ENCODE data around the gene SOX15.

Gene SOX15

GRCh38 chr17:7556627-7557026 is 33.3 kb downstream of the SOX15 start:
- DNase-seq = no peak

DNA sequence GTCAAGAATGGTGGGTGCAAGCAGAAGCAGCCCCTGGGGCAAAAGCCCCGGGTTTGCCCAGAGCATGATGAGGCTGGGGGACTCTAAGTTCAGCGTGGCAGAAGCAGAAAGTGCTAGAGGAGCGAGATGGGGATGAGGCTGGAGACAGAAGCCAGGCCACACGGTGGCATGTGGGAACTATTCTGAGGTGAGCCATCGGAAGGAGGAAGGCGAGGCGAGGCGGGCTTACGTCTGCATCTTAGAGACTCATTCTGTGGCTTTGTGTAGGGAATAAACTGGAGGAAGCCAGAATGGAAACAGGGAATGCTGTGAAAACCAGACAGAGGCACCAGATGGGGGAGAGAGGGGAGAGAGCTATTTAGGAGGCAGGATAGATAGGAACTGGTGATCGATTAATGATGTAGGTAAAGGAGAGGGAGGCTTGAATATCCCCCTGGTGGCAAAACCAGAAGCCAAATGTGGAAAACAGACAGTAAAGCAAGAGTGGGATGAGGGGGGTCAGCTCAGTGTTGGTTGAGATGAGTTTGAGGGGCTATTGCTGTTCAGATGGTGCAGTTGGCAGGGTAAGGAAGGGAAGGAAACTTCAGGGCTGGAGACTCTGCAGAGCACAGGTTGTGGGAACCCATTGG is 34.5 kb downstream of the SOX15 start:
- DNase-seq = no peak

DNA sequence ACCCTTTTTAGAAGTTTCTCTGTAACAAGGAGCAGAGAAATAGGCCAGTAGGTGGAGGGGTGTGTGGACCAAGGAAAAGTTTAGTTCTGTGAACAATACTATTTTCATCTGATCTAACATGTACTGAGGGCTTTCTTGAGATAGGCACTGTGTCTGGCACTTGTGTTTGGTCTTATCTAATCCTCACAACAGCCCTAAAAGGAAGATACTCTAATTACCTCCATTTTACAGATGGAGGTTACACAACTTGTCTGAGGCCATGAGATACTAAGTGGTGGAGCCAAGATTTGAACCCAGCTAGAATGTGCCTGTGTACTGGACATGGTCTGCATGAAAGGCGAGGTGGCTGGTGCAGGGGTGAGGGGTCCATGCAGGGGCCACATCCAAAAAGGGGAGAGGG is 36.5 kb downstream of the SOX15 start:
- DNase-seq = no peak

DNA sequence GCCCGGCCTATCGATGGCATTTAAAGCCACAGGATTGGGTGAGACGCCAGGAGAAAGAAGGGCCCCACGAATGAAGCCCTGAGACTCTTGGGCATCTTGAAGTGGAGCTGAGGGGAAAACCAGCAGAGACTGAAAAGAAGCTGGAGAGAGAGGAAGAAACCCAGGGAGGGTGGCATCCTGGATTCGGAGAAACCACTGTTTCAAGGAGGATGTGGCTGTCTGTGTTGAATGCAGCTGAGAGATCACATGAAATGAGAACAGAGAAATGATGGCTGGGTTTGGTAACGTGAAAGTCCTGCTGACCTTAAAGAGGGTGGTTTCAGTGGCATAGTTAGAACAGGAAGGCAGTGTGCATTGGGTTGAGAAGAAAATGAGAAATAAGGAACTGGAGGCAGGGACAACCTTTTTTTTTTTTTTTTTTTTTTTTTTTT is 37.3 kb downstream of the SOX15 start:
- DNase-seq = no peak

DNA sequence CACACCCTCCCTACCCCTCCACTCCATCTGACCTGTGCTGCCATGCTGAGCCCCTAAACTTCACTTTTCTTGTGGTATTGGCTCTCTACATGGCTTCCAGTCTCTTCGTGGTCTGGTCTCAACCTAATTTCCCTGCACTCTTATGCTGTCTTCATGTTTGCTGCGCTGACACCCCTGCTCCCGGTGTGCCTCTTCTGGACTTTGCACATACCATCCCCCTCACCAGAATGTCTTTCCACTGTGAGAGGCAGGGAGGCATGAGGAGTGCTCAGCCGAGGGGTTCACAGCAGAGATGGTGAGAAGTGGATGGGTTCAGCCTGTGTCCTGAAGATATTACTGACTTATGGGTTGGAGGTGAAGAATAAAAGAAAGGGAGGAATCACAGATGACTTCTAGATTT is 38.5 kb downstream of the SOX15 start:
- DNase-seq = no peak

DNA sequence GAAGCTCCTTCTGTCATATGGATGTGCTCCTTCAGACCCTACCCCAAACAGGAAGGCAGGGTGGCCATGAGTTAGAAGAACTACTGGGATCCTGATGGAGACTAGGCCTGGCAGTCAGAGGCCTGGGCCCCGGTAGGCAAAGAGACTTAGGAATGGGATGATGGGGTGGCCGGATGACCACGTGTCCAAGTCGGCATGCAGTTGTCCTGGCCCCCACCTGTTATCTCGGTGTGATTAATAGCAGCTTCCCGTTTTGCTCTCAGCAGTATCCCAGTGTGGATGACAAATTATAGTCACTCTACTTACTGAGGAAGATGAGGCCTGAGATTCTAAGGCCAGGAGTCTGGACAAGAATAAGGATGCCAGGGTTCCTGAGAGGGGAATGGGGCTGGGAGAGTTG is 39.5 kb downstream of the SOX15 start:
- no peak for DNase-seq

GRCh38 chr17:7549401-7550055 is 40.4 kb downstream of the SOX15 start:
- DNase-seq = no peak

- DNase-seq = no peak
These were observed 41.1 kb downstream of the SOX15 start, which contains the start of gene TNFSF12 for GRCh38 chr17:7548585-7549400. TSS of gene TNFSF12 (plus strand) at chr17:7549058. CDS start at chr17:7549154, 96 bp downstream.

DNA sequence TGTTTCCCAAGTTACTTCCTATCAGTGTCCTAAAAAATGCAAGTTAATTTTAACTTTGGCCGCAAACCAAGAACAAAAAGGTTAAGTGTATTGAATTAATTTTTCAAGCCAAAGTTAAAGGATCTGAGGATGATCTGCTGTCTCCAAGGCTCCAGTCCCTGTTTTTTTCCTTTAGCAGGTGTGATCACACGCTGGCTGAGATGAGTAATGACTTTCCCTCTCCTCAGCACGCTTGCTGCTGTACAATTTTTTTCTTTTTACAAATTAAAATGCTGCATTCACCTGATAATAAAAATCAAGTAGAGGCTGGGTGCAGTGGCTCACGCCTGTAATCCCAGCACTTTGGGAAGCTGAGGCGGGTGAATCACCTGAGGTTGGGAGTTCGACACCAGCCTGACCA is 45.0 kb downstream of the SOX15 start:
- DNase-seq = no peak

DNA sequence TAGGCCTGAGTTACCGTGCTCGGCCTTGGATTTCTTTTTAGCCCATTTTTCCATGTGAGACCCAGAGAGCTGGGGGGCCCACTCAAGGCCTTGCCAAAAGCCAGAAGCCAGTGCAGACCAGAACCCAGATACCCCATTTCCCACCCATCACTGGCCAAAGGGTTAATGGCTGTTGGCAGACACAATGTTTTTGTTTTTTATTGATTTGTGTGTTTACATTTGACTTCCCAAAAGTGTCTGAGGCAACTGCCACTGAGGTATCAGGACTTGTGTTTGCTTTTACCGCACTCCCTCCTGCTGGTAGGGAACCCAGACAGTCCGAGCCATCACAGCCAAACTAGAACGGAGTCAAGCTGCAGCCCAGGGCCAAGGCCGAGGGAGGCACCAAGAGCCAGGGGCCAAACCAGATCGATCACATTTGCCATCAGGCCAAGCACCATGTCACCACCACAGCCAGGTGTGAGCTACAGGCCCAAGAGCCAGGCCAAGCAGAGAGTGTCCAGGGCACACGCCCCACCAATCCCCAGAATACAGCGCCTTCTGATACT is 48.7 kb downstream of the SOX15 start:
- DNase-seq = no peak

- DNase-seq = no peak
These were observed 50.9 kb downstream of the SOX15 start for GRCh38 chr17:7538891-7539545.
